NCI-H2227 treated with DMSO at 0.1 percent for 48 hours (cell line): ENCODE results near the gene SLC44A3.

Experiments used
- DNase-seq: peaks from one replicate; lab custom pipeline; 2025; lab: John Stamatoyannopoulos, UW

The SLC44A3 gene

GRCh38 chr1:94874423-94874822 is 54.3 kb downstream of the SLC44A3 start:
- DNase-seq: no peak

- DNase-seq: no peak
Observed at GRCh38 chr1:94875794-94876193, 55.6 kb downstream of the SLC44A3 start.

DNA sequence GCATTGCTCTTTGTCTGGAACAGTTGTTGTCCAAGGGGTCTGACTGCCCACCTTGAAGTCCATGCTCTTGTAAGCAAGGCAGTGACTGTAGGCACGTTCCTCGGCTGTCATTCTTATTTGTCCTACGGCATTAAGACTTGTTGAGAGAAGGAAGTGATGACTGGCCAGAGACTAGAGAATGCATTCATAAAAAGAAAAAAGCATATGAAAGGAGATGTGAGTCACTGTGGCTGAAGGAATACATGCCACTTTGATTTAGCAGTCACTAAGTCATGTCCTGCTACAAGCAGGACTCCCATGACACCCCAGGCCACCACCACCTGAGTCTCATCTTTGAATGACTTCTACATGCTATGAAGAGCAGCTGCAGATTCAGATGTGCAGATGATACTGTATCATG is 56.2 kb downstream of the SLC44A3 start:
- no peak for DNase-seq

- DNase-seq: no peak
Observed at GRCh38 chr1:94878329-94878728, 58.2 kb downstream of the SLC44A3 start.

GRCh38 chr1:94883691-94884090 is 63.5 kb downstream of the SLC44A3 start:
- DNase-seq: no peak

- DNase-seq: no peak
Observed at GRCh38 chr1:94884106-94884505, 63.9 kb downstream of the SLC44A3 start.

DNA sequence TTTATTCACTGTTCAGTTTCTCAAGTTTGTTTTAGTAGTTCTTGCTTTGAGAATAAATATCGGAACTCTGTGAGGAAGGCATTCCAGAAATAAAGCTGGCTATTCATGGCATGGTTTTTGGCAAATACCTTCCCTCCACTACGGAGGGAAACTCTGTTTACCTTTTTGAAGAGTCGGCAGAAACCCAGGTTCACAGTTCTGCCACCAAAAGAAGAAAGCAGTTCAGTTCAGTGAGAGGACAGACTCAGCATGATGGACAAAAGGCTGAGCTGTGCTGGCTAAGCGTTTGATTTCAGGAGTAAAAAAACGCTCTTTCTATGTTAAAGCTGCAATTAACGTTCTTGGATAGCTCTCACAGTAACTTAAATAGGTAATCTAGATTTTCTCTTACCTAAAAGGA is 64.3 kb downstream of the SLC44A3 start:
- DNase-seq: no peak

GRCh38 chr1:94886361-94886760 is 66.2 kb downstream of the SLC44A3 start:
- DNase-seq: no peak

DNA sequence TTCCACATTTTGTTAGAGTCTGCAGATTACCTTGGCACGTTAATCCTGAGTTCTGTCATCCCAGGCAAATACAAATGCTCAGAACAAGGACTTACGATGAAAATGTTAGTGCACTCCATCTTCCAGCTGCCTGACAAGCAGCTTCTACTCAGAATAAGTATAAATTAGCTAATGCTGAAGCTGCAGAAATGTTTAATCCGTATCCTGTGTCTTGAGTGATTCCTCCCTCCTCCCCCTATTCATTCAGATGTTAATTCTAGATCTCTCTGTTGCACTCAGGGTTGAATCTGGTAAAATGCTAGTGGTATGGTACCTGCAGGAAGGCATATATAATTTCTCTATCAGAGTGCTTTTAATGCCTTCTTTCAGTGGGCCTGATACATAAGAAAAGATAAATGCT is 66.9 kb downstream of the SLC44A3 start:
- DNase-seq: no peak

DNA sequence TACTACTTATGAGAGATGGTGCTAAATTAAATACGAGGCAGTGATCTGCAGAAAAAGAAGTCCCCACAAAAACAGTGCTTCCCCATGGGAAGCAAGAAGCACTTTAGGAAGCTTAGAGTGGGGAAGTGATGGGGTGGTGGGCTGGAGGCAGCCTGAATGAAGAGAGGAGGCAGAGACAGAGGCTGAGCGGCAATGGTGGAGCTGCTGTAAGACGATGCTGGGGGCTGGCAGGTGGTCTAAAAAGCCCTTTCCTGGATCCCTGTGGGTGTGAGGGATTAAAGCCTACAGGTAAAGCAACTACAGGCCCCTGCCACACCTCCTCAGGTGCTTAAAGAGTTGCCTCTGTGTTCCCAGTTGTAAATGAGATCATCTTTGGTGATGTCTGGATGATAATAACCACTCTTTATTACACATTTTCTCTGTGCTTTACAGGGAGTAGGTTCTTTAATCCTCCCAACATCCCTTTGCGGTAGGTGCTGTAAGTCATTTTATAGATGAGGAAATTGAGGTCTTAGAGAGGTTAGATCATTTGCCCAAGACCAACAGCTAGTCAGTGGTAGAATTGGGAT is 67.5 kb downstream of the SLC44A3 start:
- DNase-seq: no peak

DNA sequence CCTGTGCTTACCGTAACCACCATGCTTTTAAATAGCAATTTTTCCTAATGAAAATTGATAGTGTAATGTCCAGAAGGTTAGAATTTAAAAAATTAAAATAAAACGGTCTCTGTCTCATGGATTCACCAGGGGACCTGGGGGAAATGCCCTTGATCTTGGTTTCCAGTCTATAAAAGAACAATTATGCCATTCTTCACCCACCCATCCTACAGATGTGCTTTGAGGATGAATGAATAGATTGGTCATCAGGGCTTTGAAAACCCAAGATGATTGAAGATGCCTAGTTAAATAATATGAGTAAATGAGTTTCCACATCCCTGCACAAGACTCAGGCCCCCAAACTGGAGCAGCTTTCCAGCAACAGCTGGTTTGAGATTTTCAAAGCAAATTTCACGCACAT is 68.0 kb downstream of the SLC44A3 start:
- DNase-seq: no peak

GRCh38 chr1:94892604-94893254 is 72.6 kb downstream of the SLC44A3 start:
- DNase-seq: no peak

GRCh38 chr1:94894630-94895029 is 74.5 kb downstream of the SLC44A3 start:
- no peak for DNase-seq

GRCh38 chr1:94895518-94895917 is 75.4 kb downstream of the SLC44A3 start:
- no peak for DNase-seq

DNA sequence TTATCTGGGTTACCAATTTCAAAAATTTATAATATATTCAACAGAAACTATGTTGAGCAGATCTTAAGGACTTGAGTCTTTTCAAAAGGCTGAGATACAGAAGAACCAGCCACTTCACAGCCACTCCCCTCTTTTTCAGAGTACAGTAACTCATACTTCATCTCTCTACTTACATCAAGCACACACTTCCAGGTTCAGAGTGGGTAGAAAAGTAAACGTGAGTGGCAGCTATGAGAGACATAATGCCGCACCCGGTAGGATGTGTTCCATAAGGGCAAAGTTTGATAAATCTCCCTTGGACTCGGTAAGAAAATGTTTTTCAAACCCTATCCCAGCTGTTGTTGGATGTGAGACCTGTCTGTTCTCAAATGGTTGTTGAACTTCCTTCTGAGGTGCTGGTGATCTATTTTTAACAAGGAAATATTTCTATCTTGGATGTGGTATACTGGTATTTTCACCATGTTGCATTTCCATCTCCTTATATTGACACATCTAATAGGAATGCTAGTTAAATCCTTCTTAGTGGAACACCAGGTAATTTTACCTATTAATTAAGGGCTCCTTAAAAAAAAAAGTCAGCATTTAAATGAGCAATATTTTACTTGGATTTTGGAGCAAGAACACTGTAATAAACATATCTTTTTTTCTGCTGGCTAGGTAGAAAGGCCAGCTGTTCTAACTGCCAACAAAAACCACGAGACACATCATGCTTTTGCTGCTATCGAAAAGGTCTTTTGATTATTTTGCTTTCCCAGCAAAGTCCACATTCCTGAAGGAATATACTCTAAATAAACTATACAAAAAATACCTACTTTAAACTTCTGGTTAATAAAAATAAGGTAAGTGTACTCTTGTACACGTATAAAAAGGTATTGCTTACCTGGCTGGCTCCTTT is 78.6 kb downstream of the SLC44A3 start:
- DNase-seq: no peak

- no peak for DNase-seq
Observed at GRCh38 chr1:94899756-94900155, 79.6 kb downstream of the SLC44A3 start.

DNA sequence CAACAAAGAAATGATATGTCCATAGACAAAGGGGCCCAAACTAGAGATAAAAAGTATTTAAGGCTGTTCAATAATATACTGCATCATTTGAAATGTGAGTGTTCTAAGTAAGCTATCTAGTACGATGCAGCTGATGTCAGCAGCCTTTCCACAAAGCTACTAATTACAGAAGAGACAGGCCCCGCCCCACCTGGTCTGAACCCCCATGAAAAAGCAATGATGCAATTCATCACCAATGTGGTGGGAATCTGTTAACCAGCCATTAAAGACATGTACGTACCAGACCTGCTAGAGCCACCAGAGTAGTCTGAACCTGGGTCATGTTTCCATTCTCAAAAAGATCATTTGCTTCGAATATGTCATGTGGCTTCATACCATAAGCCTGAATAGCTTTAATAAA is 81.7 kb downstream of the SLC44A3 start:
- DNase-seq: no peak

- no peak for DNase-seq
Observed at GRCh38 chr1:94903280-94904009, 83.3 kb downstream of the SLC44A3 start.

GRCh38 chr1:94905207-94905606 is 85.0 kb downstream of the SLC44A3 start:
- DNase-seq: no peak

DNA sequence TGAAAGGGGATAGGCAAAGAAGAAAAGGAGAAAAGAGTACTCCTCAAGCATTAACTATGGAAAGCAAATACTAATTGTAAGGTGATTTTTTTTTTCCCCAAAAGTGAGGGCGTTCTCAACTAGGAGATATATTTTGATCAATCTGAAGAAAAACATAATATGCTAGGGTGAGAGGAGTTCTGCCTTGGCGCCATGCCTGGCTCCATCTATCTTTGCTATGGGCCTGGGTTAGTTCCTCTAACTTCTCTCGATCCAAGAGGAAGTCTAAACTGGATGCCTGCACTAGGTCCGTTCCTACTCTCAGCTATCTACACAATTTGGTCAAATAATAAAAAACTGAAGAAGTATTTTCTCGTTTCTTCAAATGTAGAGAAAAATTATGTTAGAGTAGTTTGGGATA is 86.2 kb downstream of the SLC44A3 start:
- no peak for DNase-seq

GRCh38 chr1:94907136-94907535 is 87.0 kb downstream of the SLC44A3 start:
- no peak for DNase-seq

GRCh38 chr1:94908190-94908589 is 88.0 kb downstream of the SLC44A3 start:
- DNase-seq: no peak

GRCh38 chr1:94908965-94909364 is 88.8 kb downstream of the SLC44A3 start:
- DNase-seq: no peak
